IMR-90 (cell line): ENCODE measurements around the gene ADAMTS3. TPM values are rescaled to one million over a fixed set of nuclear protein-coding genes. Genes with fewer than 3 reads are reported as not detected.

Experiments used
- ATAC-seq: fragments of 200-7000 bp; cut with Tn5 transposase; 2 replicates; pipeline ENCODE4 v1.9.1; 2020; ENCODE audit warnings: low read depth, mild to moderate bottlenecking, moderate library complexity
- BruUV-seq: library from RNA; stranded (reverse); fragments of 400-500 nt; replicated peaks from 2 replicates; lab custom pipeline; 2021; lab: Mats Ljungman, UMichigan
- CTCF ChIA-PET: fragments of 300-600 bp; formaldehyde crosslinking; extraction: SDS; loops from one replicate; lab custom pipeline; 2021; ENCODE audit warnings: antibody characterized with exemption; lab: Yijun Ruan, JAX
- POLR2A ChIA-PET: fragments of 300-600 bp; sonication (Branson Sonifier 250); formaldehyde crosslinking; loops from one replicate; lab custom pipeline; 2022; ENCODE audit warnings: antibody characterized with exemption; ENCODE audit not compliant: unreplicated experiment; lab: Charles Lee
- DNase-seq: peaks from one replicate; pipeline ENCODE4 v3.0.0; 2013
- H2AFZ ChIP-seq: replicated peaks from 2 replicates; pipeline ENCODE3; 2013; ENCODE audit warnings: low read length, mild to moderate bottlenecking; ENCODE audit not compliant: poor library complexity
- H2AK5ac ChIP-seq: 2 replicates; pipeline ENCODE4 v1.6.1; 2013; ENCODE audit warnings: low read depth, low read length, inconsistent platforms
- H2AK9ac ChIP-seq: replicated peaks from 2 replicates; pipeline ENCODE3; 2013; ENCODE audit warnings: mild to moderate bottlenecking, low read depth, low read length, moderate library complexity; ENCODE audit not compliant: poor library complexity
- H2BK120ac ChIP-seq: 2 replicates; pipeline ENCODE4 v1.6.1; 2013; ENCODE audit warnings: low read depth, low read length, inconsistent platforms
- H2BK15ac ChIP-seq: 3 replicates; pipeline ENCODE4 v1.6.1; 2013; ENCODE audit warnings: low read depth, low read length, inconsistent platforms
- H2BK20ac ChIP-seq: 2 replicates; pipeline ENCODE4 v1.6.1; 2013; ENCODE audit warnings: low read depth, mild to moderate bottlenecking, inconsistent platforms, low read length, moderate library complexity
- H2BK5ac ChIP-seq: 2 replicates; pipeline ENCODE4 v1.6.1; 2013; ENCODE audit warnings: mild to moderate bottlenecking, low read depth, low read length, inconsistent platforms; ENCODE audit not compliant: poor library complexity, severe bottlenecking
- H3K14ac ChIP-seq: replicated peaks from 2 replicates; pipeline ENCODE4 v1.6.1; 2013; ENCODE audit warnings: low read depth, low read length, inconsistent platforms
- H3K18ac ChIP-seq: 2 replicates; pipeline ENCODE4 v1.6.1; 2013; ENCODE audit warnings: low read depth, low read length, control low read depth
- H3K23ac ChIP-seq: 2 replicates; pipeline ENCODE4 v1.6.1; 2013; ENCODE audit warnings: low read depth, low read length, inconsistent platforms
- H3K27ac ChIP-seq: 2 replicates; pipeline ENCODE4 v1.5.1; 2013; ENCODE audit warnings: mild to moderate bottlenecking, control low read depth, low read length; ENCODE audit not compliant: insufficient read depth
- H3K27me3 ChIP-seq: 2 replicates; pipeline ENCODE4 v1.6.1; 2013; ENCODE audit warnings: low read length; ENCODE audit not compliant: control insufficient read depth, insufficient read depth
- H3K36me3 ChIP-seq: 2 replicates; pipeline ENCODE4 v1.6.1; 2013; ENCODE audit warnings: low read length, mixed read lengths; ENCODE audit not compliant: control insufficient read depth, insufficient read depth
- H3K4ac ChIP-seq: 2 replicates; pipeline ENCODE4 v1.6.1; 2013; ENCODE audit warnings: low read depth, low read length, inconsistent platforms
- H3K4me1 ChIP-seq: 2 replicates; pipeline ENCODE4 v1.6.1; 2013; ENCODE audit warnings: low read length, mixed read lengths; ENCODE audit not compliant: control insufficient read depth, insufficient read depth
- H3K4me2 ChIP-seq: 2 replicates; pipeline ENCODE4 v1.6.1; 2013; ENCODE audit warnings: low read depth, mild to moderate bottlenecking, control low read depth, low read length, moderate library complexity
- H3K4me3 ChIP-seq: 2 replicates; pipeline ENCODE4 v1.5.1; 2013; ENCODE audit warnings: low read depth, mild to moderate bottlenecking, control low read depth, low read length, moderate library complexity; ENCODE audit not compliant: insufficient read depth
- H3K56ac ChIP-seq: 2 replicates; pipeline ENCODE4 v1.6.1; 2013; ENCODE audit warnings: low read length, inconsistent platforms; ENCODE audit not compliant: insufficient read depth; ENCODE audit errors: extremely low read depth
- H3K79me1 ChIP-seq, 2 experiments: 2 replicates each; pipeline ENCODE4 v1.6.1; 2013; ENCODE audit warnings: low read length in 2 of 2, inconsistent platforms in 1 of 2, low read depth in 1 of 2
- H3K9ac ChIP-seq: 2 replicates; pipeline ENCODE4 v1.6.1; 2013; ENCODE audit warnings: low read depth, low read length, control low read depth
- H3K9me1 ChIP-seq: 2 replicates; pipeline ENCODE4 v1.6.1; 2013; ENCODE audit warnings: low read length, inconsistent platforms; ENCODE audit not compliant: insufficient read depth
- H3K9me3 ChIP-seq: 2 replicates; pipeline ENCODE4 v1.6.1; 2013; ENCODE audit warnings: low read length; ENCODE audit not compliant: control insufficient read depth, insufficient read depth
- H4K20me1 ChIP-seq: 2 replicates; pipeline ENCODE4 v1.6.1; 2013; ENCODE audit warnings: low read length, inconsistent platforms; ENCODE audit not compliant: insufficient read depth
- H4K5ac ChIP-seq: 2 replicates; pipeline ENCODE4 v1.6.1; 2013; ENCODE audit warnings: mild to moderate bottlenecking, low read depth, low read length, control low read depth
- H4K8ac ChIP-seq, 2 experiments: 2 replicates each; pipeline ENCODE4 v1.6.1; 2013; ENCODE audit warnings: low read depth in 2 of 2, low read length in 2 of 2, control low read depth in 1 of 2, inconsistent platforms in 1 of 2
- H4K91ac ChIP-seq: 2 replicates; pipeline ENCODE4 v1.6.1; 2013; ENCODE audit warnings: low read depth, low read length, inconsistent platforms; ENCODE audit not compliant: insufficient read depth
- POLR2A ChIP-seq: IDR thresholded peaks from 2 replicates; pipeline ENCODE4 v1.6.1; 2012; ENCODE audit warnings: mild to moderate bottlenecking, low read depth, low read length
- RFX5 ChIP-seq: IDR thresholded peaks from 2 replicates; pipeline ENCODE4 v1.8.0; 2012; ENCODE audit warnings: low read depth, mild to moderate bottlenecking, low read length, moderate library complexity
- USF2 ChIP-seq: fragments of 150-350 bp; IDR thresholded peaks from 2 replicates; pipeline ENCODE4 v1.6.1; 2017; ENCODE audit warnings: mild to moderate bottlenecking, antibody characterized with exemption, low read length, low read depth
- WGBS, 2 experiments: methylation state at CpG; one replicate each; pipeline versions ENCODE4 v1.1.5 to v1.1.7; 2013; ENCODE audit warnings: missing lambda C conversion rate in 2 of 2; ENCODE audit not compliant: insufficient read length in 1 of 2; ENCODE audit errors: extremely low coverage in 2 of 2; 5-methylcytosine and 5-hydroxymethylcytosine counted together
- dilution Hi-C: fragments of 300-500 bp; cut with HindIII; formaldehyde crosslinking; loops from one replicate; pipeline ENCODE4 v1.14.3; 2018; ENCODE audit warnings: low sequenced_read_pairs; ENCODE audit not compliant: unreplicated experiment
- in situ Hi-C: fragments of 300-500 bp; cut with MboI; formaldehyde crosslinking; loops from 3 replicates; pipeline ENCODE4 v1.14.3; 2019; ENCODE audit warnings: low sequenced_read_pairs, inconsistent platforms, mixed read lengths
- intact Hi-C: fragments of 100-400 bp; cut with micrococcal nuclease; formaldehyde crosslinking; loops from 2 replicates; pipeline ENCODE4 v1.10.0; 2022
- polyA plus RNA-seq, 3 experiments: library from polyadenylated mRNA; depleted of rRNA; stranded (reverse); fragments of >200 nt; gene quantifications; 2 replicates each; pipeline ENCODE4 v1.2.3, GENCODE V29; 2012; ENCODE audit warnings: low replicate concordance in 1 of 3
- total RNA-seq: library from RNA; depleted of rRNA; stranded (reverse); fragments of >200 nt; gene quantifications from 2 replicates; pipeline ENCODE4 v1.2.3, GENCODE V29; 2012

ADAMTS3 gene
- total and polyA plus RNA-seq, 2 of the 4 experiments (the other 2 are of a cell fraction), result 0.68 to 2.9 TPM

- Histone ChIP-seq H2AK5ac (no peak overlapping the region), H3K23ac (no peak overlapping the region), H2BK5ac (no peak overlapping the region), H3K79me1 (no peaks in the 10 kb centered on the region), H2AK9ac (no peak overlapping the region), H3K4me3 (no peak overlapping the region), H3K4me2 (no peak overlapping the region), H4K5ac (no peak overlapping the region), H3K9me3 (no peaks in the 10 kb centered on the region), H2BK120ac (no peak overlapping the region), H3K27ac (no peak overlapping the region), H3K4ac (no peak overlapping the region), H2BK15ac (no peak overlapping the region), H3K9ac (no peak overlapping the region), H3K18ac (no peak overlapping the region), H4K20me1 (no peaks in the 10 kb centered on the region), H4K8ac (no peak overlapping the region), H2BK20ac (no peak overlapping the region), H3K9me1 (no peaks in the 10 kb centered on the region), H3K27me3 (no peaks in the 10 kb centered on the region), H3K56ac (no peak overlapping the region), H2AFZ (no peak overlapping the region), H3K14ac (no peak overlapping the region), H4K91ac (no peak overlapping the region), H3K36me3 (no peaks in the 10 kb centered on the region), H3K4me1 (no peaks in the 10 kb centered on the region)
- ATAC-seq, result no peak
- intact Hi-C loops (no loop called here), in situ Hi-C loops (no loop called here), dilution Hi-C loops (no loop called here)
- no CpG with 5 or more reads among the region's 2 CpGs for WGBS, 2 experiments
- ChIA-PET POLR2A (no interaction called here), CTCF (interaction anchor here (0.6 kb wide), 1 partner anchor 330 kb away, joined by 3 read pairs; no protein-coding TSS in a partner anchor)
- DNase-seq, result no peak
- no TSS peak for BruUV-seq
- TF ChIP-seq POLR2A (no peak), RFX5 (no peak), USF2 (no peak)
These were observed 44.9 kb upstream of the ADAMTS3 start for GRCh38 chr4:72613959-72614358.
